K562 (cell line): ENCODE measurements around the gene ST6GALNAC6.

Experiments used
- TF ChIP-seq, protein P1 (sequence below): fragments of 200-600 bp; sonication (generic); IDR thresholded peaks from one replicate; pipeline ENCODE4 v1.6.1; 2012; ENCODE audit warnings: mild to moderate bottlenecking, low read depth, low read length, inconsistent platforms
- TF ChIP-seq, protein P2 (sequence below), 3 experiments: IDR thresholded peaks in 2 of 3; conservative IDR thresholded peaks in 1 of 3; 2 replicates each; pipeline ENCODE4 v1.5.1; 2011 to 2012; ENCODE audit warnings: low read length in 3 of 3, mild to moderate bottlenecking in 3 of 3, control low read depth in 2 of 3, improper control_type of control experiment in 1 of 3, inconsistent platforms in 1 of 3, low read depth in 1 of 3, mixed read lengths in 1 of 3, moderate library complexity in 1 of 3; ENCODE audit not compliant: insufficient read depth in 2 of 3
- TF ChIP-seq, protein P3 (sequence below), 3 experiments: fragments of 200-800 bp in 1 of 3; fragments of 250-450 bp in 1 of 3; fragments of 450-650 bp in 1 of 3; sonication (Bioruptor Pico) in 1 of 3; sonication (Bioruptor generic) in 1 of 3; formaldehyde crosslinking in 1 of 3; IDR thresholded peaks; 2 replicates each; pipeline versions ENCODE4 v1.6.1 to v1.8.0; 2016 to 2022; ENCODE audit warnings: mild to moderate bottlenecking in 2 of 3, missing genetic modification characterization in 2 of 3, missing compliant biosample characterization in 1 of 3, moderate library complexity in 1 of 3
- TF ChIP-seq, protein P4 (sequence below): fragments of 250-450 bp; sonication (Bioruptor Pico); IDR thresholded peaks from 2 replicates; pipeline ENCODE4 v1.8.0; 2021; ENCODE audit warnings: moderate library complexity, mild to moderate bottlenecking, inconsistent platforms
- TF ChIP-seq, protein P5 (sequence below): sonication (generic); formaldehyde crosslinking; IDR thresholded peaks from 2 replicates; pipeline ENCODE4 v1.8.1; 2023; ENCODE audit warnings: missing genetic modification reagents, mild to moderate bottlenecking, borderline replicate concordance

DNA sequence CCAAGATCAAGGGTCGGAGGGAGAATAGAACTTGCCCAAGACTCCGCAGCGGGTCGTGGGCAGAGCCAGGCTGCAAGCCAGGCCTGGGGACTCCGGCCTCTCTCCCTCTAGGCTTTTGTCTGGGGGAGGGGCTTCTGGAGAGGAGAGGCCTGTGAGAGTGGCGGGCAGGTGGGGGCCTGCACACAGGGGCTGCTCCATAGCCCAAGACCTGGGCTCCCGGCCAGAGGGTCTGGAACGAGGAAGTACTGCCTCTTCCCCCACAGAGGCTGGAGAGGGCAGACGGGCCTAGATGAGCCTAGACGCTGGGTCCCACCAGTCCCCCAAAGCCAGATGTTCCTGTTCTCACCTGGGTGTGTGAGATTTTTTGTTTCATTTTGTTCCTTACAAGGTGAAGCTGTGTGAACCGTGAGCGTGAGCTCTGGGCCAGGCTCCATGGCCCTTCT is 5.2 kb upstream of the ST6GALNAC6 start:
- TF ChIP-seq, protein P1, sequence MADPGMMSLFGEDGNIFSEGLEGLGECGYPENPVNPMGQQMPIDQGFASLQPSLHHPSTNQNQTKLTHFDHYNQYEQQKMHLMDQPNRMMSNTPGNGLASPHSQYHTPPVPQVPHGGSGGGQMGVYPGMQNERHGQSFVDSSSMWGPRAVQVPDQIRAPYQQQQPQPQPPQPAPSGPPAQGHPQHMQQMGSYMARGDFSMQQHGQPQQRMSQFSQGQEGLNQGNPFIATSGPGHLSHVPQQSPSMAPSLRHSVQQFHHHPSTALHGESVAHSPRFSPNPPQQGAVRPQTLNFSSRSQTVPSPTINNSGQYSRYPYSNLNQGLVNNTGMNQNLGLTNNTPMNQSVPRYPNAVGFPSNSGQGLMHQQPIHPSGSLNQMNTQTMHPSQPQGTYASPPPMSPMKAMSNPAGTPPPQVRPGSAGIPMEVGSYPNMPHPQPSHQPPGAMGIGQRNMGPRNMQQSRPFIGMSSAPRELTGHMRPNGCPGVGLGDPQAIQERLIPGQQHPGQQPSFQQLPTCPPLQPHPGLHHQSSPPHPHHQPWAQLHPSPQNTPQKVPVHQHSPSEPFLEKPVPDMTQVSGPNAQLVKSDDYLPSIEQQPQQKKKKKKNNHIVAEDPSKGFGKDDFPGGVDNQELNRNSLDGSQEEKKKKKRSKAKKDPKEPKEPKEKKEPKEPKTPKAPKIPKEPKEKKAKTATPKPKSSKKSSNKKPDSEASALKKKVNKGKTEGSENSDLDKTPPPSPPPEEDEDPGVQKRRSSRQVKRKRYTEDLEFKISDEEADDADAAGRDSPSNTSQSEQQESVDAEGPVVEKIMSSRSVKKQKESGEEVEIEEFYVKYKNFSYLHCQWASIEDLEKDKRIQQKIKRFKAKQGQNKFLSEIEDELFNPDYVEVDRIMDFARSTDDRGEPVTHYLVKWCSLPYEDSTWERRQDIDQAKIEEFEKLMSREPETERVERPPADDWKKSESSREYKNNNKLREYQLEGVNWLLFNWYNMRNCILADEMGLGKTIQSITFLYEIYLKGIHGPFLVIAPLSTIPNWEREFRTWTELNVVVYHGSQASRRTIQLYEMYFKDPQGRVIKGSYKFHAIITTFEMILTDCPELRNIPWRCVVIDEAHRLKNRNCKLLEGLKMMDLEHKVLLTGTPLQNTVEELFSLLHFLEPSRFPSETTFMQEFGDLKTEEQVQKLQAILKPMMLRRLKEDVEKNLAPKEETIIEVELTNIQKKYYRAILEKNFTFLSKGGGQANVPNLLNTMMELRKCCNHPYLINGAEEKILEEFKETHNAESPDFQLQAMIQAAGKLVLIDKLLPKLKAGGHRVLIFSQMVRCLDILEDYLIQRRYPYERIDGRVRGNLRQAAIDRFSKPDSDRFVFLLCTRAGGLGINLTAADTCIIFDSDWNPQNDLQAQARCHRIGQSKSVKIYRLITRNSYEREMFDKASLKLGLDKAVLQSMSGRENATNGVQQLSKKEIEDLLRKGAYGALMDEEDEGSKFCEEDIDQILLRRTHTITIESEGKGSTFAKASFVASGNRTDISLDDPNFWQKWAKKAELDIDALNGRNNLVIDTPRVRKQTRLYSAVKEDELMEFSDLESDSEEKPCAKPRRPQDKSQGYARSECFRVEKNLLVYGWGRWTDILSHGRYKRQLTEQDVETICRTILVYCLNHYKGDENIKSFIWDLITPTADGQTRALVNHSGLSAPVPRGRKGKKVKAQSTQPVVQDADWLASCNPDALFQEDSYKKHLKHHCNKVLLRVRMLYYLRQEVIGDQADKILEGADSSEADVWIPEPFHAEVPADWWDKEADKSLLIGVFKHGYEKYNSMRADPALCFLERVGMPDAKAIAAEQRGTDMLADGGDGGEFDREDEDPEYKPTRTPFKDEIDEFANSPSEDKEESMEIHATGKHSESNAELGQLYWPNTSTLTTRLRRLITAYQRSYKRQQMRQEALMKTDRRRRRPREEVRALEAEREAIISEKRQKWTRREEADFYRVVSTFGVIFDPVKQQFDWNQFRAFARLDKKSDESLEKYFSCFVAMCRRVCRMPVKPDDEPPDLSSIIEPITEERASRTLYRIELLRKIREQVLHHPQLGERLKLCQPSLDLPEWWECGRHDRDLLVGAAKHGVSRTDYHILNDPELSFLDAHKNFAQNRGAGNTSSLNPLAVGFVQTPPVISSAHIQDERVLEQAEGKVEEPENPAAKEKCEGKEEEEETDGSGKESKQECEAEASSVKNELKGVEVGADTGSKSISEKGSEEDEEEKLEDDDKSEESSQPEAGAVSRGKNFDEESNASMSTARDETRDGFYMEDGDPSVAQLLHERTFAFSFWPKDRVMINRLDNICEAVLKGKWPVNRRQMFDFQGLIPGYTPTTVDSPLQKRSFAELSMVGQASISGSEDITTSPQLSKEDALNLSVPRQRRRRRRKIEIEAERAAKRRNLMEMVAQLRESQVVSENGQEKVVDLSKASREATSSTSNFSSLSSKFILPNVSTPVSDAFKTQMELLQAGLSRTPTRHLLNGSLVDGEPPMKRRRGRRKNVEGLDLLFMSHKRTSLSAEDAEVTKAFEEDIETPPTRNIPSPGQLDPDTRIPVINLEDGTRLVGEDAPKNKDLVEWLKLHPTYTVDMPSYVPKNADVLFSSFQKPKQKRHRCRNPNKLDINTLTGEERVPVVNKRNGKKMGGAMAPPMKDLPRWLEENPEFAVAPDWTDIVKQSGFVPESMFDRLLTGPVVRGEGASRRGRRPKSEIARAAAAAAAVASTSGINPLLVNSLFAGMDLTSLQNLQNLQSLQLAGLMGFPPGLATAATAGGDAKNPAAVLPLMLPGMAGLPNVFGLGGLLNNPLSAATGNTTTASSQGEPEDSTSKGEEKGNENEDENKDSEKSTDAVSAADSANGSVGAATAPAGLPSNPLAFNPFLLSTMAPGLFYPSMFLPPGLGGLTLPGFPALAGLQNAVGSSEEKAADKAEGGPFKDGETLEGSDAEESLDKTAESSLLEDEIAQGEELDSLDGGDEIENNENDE, result no peak
- TF ChIP-seq, protein P2, sequence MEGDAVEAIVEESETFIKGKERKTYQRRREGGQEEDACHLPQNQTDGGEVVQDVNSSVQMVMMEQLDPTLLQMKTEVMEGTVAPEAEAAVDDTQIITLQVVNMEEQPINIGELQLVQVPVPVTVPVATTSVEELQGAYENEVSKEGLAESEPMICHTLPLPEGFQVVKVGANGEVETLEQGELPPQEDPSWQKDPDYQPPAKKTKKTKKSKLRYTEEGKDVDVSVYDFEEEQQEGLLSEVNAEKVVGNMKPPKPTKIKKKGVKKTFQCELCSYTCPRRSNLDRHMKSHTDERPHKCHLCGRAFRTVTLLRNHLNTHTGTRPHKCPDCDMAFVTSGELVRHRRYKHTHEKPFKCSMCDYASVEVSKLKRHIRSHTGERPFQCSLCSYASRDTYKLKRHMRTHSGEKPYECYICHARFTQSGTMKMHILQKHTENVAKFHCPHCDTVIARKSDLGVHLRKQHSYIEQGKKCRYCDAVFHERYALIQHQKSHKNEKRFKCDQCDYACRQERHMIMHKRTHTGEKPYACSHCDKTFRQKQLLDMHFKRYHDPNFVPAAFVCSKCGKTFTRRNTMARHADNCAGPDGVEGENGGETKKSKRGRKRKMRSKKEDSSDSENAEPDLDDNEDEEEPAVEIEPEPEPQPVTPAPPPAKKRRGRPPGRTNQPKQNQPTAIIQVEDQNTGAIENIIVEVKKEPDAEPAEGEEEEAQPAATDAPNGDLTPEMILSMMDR (IDR thresholded peaks at IDR 0.05 in 2 of 3, conservative IDR thresholded peaks at IDR 0.05 in 1 of 3; ENCODE audit: insufficient read depth in 2 of 3, low read depth in 1 of 3, low read length in 3 of 3), result no peak
- TF ChIP-seq, protein P3, sequence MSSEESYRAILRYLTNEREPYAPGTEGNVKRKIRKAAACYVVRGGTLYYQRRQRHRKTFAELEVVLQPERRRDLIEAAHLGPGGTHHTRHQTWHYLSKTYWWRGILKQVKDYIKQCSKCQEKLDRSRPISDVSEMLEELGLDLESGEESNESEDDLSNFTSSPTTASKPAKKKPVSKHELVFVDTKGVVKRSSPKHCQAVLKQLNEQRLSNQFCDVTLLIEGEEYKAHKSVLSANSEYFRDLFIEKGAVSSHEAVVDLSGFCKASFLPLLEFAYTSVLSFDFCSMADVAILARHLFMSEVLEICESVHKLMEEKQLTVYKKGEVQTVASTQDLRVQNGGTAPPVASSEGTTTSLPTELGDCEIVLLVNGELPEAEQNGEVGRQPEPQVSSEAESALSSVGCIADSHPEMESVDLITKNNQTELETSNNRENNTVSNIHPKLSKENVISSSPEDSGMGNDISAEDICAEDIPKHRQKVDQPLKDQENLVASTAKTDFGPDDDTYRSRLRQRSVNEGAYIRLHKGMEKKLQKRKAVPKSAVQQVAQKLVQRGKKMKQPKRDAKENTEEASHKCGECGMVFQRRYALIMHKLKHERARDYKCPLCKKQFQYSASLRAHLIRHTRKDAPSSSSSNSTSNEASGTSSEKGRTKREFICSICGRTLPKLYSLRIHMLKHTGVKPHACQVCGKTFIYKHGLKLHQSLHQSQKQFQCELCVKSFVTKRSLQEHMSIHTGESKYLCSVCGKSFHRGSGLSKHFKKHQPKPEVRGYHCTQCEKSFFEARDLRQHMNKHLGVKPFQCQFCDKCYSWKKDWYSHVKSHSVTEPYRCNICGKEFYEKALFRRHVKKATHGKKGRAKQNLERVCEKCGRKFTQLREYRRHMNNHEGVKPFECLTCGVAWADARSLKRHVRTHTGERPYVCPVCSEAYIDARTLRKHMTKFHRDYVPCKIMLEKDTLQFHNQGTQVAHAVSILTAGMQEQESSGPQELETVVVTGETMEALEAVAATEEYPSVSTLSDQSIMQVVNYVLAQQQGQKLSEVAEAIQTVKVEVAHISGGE (CRISPR knock-in tag; IDR thresholded peaks at IDR 0.05), result no peak; a peak in 1 of 6 replicates
- TF ChIP-seq, protein P4, sequence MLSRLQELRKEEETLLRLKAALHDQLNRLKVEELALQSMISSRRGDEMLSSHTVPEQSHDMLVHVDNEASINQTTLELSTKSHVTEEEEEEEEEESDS (CRISPR knock-in tag), result no peak
- TF ChIP-seq, protein P5, sequence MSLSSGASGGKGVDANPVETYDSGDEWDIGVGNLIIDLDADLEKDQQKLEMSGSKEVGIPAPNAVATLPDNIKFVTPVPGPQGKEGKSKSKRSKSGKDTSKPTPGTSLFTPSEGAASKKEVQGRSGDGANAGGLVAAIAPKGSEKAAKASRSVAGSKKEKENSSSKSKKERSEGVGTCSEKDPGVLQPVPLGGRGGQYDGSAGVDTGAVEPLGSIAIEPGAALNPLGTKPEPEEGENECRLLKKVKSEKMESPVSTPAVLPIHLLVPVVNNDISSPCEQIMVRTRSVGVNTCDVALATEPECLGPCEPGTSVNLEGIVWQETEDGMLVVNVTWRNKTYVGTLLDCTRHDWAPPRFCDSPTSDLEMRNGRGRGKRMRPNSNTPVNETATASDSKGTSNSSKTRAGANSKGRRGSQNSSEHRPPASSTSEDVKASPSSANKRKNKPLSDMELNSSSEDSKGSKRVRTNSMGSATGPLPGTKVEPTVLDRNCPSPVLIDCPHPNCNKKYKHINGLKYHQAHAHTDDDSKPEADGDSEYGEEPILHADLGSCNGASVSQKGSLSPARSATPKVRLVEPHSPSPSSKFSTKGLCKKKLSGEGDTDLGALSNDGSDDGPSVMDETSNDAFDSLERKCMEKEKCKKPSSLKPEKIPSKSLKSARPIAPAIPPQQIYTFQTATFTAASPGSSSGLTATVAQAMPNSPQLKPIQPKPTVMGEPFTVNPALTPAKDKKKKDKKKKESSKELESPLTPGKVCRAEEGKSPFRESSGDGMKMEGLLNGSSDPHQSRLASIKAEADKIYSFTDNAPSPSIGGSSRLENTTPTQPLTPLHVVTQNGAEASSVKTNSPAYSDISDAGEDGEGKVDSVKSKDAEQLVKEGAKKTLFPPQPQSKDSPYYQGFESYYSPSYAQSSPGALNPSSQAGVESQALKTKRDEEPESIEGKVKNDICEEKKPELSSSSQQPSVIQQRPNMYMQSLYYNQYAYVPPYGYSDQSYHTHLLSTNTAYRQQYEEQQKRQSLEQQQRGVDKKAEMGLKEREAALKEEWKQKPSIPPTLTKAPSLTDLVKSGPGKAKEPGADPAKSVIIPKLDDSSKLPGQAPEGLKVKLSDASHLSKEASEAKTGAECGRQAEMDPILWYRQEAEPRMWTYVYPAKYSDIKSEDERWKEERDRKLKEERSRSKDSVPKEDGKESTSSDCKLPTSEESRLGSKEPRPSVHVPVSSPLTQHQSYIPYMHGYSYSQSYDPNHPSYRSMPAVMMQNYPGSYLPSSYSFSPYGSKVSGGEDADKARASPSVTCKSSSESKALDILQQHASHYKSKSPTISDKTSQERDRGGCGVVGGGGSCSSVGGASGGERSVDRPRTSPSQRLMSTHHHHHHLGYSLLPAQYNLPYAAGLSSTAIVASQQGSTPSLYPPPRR (CRISPR knock-in tag), result no peak
